A549 (cell line): Measurements from ENCODE around the gene TALDO1. TPM values are rescaled to one million over a fixed set of nuclear protein-coding genes. Genes with fewer than 3 reads are reported as not detected.
A peak's percentile ranks its signal among the peaks of the same experiment; 100 is the strongest.
"Not testable (repeated sequence)": the region's sequence is repeated elsewhere in the genome, so short reads cannot be mapped to it uniquely, and the experiment has no call there.

Experiments used
- ATAC-seq, 2 experiments: fragments of 200-7000 bp in 1 of 2; fragments of >200 bp in 1 of 2; cut with Nextera tagmentation in 1 of 2; cut with Tn5 transposase in 1 of 2; 3 replicates each; pipeline versions ENCODE4 v1.8.0 to v1.9.1; 2018 to 2020; ENCODE audit warnings: mild to moderate bottlenecking in 1 of 2, moderate library complexity in 1 of 2
- CTCF ChIA-PET: fragments of 300-600 bp; sonication (Branson Sonifier 250); formaldehyde crosslinking; extraction: SDS; loops from one replicate; lab custom pipeline; 2021; ENCODE audit warnings: antibody characterized with exemption, inconsistent platforms; lab: Yijun Ruan, JAX
- POLR2A ChIA-PET: fragments of 350-600 bp; formaldehyde crosslinking; extraction: SDS; loops from one replicate; lab custom pipeline; 2021; ENCODE audit warnings: antibody characterized with exemption, inconsistent platforms; lab: Yijun Ruan, JAX
- DNase-seq, 2 experiments: peaks; one replicate each; pipeline versions ENCODE4 v3.0.0 to v3.0.0-alpha.2; 2011 to 2016; ENCODE audit warnings: low read depth in 1 of 2, low spot score in 1 of 2
- FAIRE-seq: peaks from 2 replicates; lab custom pipeline; 2011; peaks lifted over from hg19 to GRCh38; lab: Jason Lieb, UNC
- H3K27ac ChIP-seq, 2 experiments: fragments of >200 bp; sonication (Bioruptor Twin); formaldehyde crosslinking; 3 replicates each; pipeline ENCODE4 v1.5.1; 2016 to 2017
- H3K4me1 ChIP-seq: fragments of >200 bp; sonication (Bioruptor Twin); formaldehyde crosslinking; 3 replicates; pipeline ENCODE4 v1.6.1; 2016
- H3K4me2 ChIP-seq: fragments of >200 bp; sonication (Bioruptor Twin); formaldehyde crosslinking; 3 replicates; pipeline ENCODE4 v1.6.1; 2016
- H3K4me3 ChIP-seq: fragments of >200 bp; sonication (Bioruptor Twin); formaldehyde crosslinking; 3 replicates; pipeline ENCODE4 v1.5.1; 2016
- H3K9me3 ChIP-seq: fragments of >200 bp; sonication (Bioruptor Twin); formaldehyde crosslinking; 3 replicates; pipeline ENCODE4 v1.6.1; 2016
- EHF ChIP-seq: fragments of 250-450 bp; sonication (Bioruptor Pico); IDR thresholded peaks from 2 replicates; pipeline ENCODE4 v1.5.0; 2020; ENCODE audit warnings: mild to moderate bottlenecking
- EHMT2 ChIP-seq: fragments of 200-600 bp; sonication (generic); IDR thresholded peaks from 2 replicates; pipeline ENCODE4 v1.6.1; 2016; ENCODE audit warnings: antibody characterized with exemption, low read depth, mild to moderate bottlenecking, moderate library complexity
- EP300 ChIP-seq, 2 experiments: fragments of >200 bp; sonication (Bioruptor Twin); formaldehyde crosslinking; IDR thresholded peaks; 2 replicates in 1 of 2; 3 replicates in 1 of 2; pipeline ENCODE4 v1.6.1; 2016 to 2017
- ESRRA ChIP-seq: fragments of 150-350 bp; IDR thresholded peaks from 2 replicates; pipeline ENCODE4 v1.6.1; 2014; ENCODE audit warnings: mild to moderate bottlenecking, low read length, borderline replicate concordance
- HOXA7 ChIP-seq: fragments of 250-450 bp; sonication (Bioruptor Pico); IDR thresholded peaks from 2 replicates; pipeline ENCODE4 v1.5.0; 2020; ENCODE audit warnings: mild to moderate bottlenecking, moderate library complexity
- HOXB13 ChIP-seq: fragments of 250-450 bp; sonication (Bioruptor Pico); IDR thresholded peaks from 2 replicates; pipeline ENCODE4 v1.5.0; 2020; ENCODE audit warnings: low read depth, mild to moderate bottlenecking, moderate library complexity
- HOXB5 ChIP-seq: fragments of 250-450 bp; sonication (Bioruptor Pico); IDR thresholded peaks from 2 replicates; pipeline ENCODE4 v1.5.0; 2020; ENCODE audit warnings: mild to moderate bottlenecking, moderate library complexity
- JUN ChIP-seq, 2 experiments: fragments of >200 bp; sonication (Bioruptor Twin); formaldehyde crosslinking; IDR thresholded peaks; 2 replicates in 1 of 2; 3 replicates in 1 of 2; pipeline ENCODE4 v1.6.1; 2016 to 2017
- RAD21 ChIP-seq, 2 experiments: fragments of >200 bp in 1 of 2; sonication (Bioruptor Twin) in 1 of 2; formaldehyde crosslinking in 1 of 2; IDR thresholded peaks in 1 of 2; conservative IDR thresholded peaks in 1 of 2; 2 replicates in 1 of 2; 3 replicates in 1 of 2; pipeline ENCODE4 v1.6.1; 2012 to 2018; ENCODE audit warnings: inconsistent platforms in 1 of 2
- RCOR1 ChIP-seq: fragments of 150-350 bp; IDR thresholded peaks from 2 replicates; pipeline ENCODE4 v1.6.1; 2014; ENCODE audit warnings: antibody characterized with exemption, low read length, low read depth
- SREBF2 ChIP-seq: fragments of 450-650 bp; IDR thresholded peaks from 2 replicates; pipeline ENCODE4 v1.6.1; 2014; ENCODE audit warnings: mild to moderate bottlenecking, moderate library complexity
- WGBS: methylation state at CpG from one replicate; pipeline ENCODE4 v1.1.6; 2017; ENCODE audit errors: missing lambda C conversion rate; 5-methylcytosine and 5-hydroxymethylcytosine counted together
- polyA plus RNA-seq, 4 experiments: library from polyadenylated mRNA; depleted of rRNA in 3 of 4; stranded (reverse); fragments of >200 nt; fragmentation: RNase III in 1 of 4; extraction: RNeasy Plus Mini Kit Qiagen cat#74134 plus additional on column Dnase treatment in 1 of 4; gene quantifications; 2 replicates in 3 of 4; 3 replicates in 1 of 4; pipeline ENCODE4 v1.2.3, GENCODE V29; 2011 to 2017
- TF ChIP-seq, protein P1 (sequence below): fragments of 250-450 bp; sonication (Bioruptor Pico); IDR thresholded peaks from 2 replicates; pipeline ENCODE4 v1.5.0; 2021; ENCODE audit warnings: mild to moderate bottlenecking, moderate library complexity, borderline replicate concordance
- TF ChIP-seq, protein P2 (sequence below): fragments of 200-600 bp; sonication (generic); IDR thresholded peaks from 2 replicates; pipeline ENCODE4 v1.6.1; 2016; ENCODE audit warnings: antibody characterized with exemption, mild to moderate bottlenecking, moderate library complexity

Gene TALDO1
- polyA plus RNA-seq, 2 of the 4 experiments (the other 2 are of a cell fraction): 287 to 391 TPM

DNA sequence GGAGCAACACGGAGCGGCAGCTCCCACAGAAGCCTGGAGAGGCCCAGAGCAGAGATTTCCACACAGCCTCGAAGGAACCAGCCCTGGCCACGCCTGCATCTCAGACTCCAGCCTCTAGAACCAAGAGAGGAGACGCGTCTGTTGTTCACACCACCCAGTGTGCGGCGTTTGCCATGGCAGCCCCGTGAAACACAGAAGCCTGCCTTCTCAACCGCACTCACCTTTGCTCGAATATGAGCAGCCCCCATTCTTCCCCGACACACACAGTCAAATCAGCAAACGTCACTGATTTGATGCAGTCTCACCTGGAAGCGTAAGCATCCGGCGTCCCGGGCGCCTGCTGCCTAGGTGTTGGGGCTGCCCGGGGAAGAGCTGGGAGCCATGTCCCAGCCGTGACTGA is 14.2 kb upstream of the TALDO1 start:
- Histone ChIP-seq H3K4me2 (no peak overlapping the region), H3K27ac (no peak overlapping the region), H3K4me3 (no peak overlapping the region), H3K4me1 (peaks cover 19% of the 10 kb centered on the region)
- FAIRE-seq (no peak), ATAC-seq (0 out of 6 replicates have a peak, but pooled peaks of 1 of the 2 experiments have one; percentile 25), DNase-seq (no peak)
- WGBS: 79% methylated on average over 20 of the region's 20 CpGs
- ChIA-PET CTCF (interaction anchor here (3.0 to 20.1 kb wide), 3 partner anchors 10 to 32 kb away, joined by 16 to 599 read pairs (median 119); partner anchors contain the start of genes DEAF1, EPS8L2, TALDO1 and TMEM80), POLR2A (interaction anchor here (0.6 kb wide), 1 partner anchor 14 kb away, joined by 3 read pairs; the partner anchor contains the start of gene TALDO1)
- TF ChIP-seq SREBF2 (no peak), HOXB5 (no peak), RCOR1 (no peak), ESRRA (no peak), RAD21 (conservative IDR thresholded peaks at IDR 0.05 in 1 of 2, IDR thresholded peaks at IDR 0.05 in 1 of 2) (no peak), EHMT2 (no peak), EHF (CRISPR knock-in tag) (no peak)
- TF ChIP-seq, protein P1, sequence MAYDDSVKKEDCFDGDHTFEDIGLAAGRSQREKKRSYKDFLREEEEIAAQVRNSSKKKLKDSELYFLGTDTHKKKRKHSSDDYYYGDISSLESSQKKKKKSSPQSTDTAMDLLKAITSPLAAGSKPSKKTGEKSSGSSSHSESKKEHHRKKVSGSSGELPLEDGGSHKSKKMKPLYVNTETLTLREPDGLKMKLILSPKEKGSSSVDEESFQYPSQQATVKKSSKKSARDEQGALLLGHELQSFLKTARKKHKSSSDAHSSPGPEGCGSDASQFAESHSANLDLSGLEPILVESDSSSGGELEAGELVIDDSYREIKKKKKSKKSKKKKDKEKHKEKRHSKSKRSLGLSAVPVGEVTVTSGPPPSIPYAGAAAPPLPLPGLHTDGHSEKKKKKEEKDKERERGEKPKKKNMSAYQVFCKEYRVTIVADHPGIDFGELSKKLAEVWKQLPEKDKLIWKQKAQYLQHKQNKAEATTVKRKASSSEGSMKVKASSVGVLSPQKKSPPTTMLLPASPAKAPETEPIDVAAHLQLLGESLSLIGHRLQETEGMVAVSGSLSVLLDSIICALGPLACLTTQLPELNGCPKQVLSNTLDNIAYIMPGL (CRISPR knock-in tag): no peak
- TF ChIP-seq, protein P2, sequence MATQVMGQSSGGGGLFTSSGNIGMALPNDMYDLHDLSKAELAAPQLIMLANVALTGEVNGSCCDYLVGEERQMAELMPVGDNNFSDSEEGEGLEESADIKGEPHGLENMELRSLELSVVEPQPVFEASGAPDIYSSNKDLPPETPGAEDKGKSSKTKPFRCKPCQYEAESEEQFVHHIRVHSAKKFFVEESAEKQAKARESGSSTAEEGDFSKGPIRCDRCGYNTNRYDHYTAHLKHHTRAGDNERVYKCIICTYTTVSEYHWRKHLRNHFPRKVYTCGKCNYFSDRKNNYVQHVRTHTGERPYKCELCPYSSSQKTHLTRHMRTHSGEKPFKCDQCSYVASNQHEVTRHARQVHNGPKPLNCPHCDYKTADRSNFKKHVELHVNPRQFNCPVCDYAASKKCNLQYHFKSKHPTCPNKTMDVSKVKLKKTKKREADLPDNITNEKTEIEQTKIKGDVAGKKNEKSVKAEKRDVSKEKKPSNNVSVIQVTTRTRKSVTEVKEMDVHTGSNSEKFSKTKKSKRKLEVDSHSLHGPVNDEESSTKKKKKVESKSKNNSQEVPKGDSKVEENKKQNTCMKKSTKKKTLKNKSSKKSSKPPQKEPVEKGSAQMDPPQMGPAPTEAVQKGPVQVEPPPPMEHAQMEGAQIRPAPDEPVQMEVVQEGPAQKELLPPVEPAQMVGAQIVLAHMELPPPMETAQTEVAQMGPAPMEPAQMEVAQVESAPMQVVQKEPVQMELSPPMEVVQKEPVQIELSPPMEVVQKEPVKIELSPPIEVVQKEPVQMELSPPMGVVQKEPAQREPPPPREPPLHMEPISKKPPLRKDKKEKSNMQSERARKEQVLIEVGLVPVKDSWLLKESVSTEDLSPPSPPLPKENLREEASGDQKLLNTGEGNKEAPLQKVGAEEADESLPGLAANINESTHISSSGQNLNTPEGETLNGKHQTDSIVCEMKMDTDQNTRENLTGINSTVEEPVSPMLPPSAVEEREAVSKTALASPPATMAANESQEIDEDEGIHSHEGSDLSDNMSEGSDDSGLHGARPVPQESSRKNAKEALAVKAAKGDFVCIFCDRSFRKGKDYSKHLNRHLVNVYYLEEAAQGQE: no peak
- TF ChIP-seq, all 56 proteins: peak for 0
- no peaks in the 10 kb centered on the region for H3K9me3 ChIP-seq

DNA sequence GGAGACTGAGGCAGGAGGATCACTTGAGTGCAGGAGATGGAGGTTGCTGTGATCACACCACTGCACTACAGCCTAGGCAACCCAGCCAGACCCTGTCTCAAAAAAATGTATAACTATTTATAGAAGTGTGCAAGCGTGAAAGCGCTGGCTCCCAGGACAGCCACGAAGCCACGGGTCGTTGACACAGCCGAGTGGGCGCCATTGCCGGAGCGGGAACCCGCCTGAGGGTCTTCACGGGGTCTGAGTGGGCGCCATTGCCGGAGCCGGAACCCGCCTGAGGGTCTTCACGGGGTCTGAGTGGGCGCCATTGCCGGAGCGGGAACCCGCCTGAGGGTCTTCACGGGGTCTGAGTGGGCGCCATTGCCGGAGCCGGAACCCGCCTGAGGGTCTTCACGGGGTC is 12.7 kb upstream of the TALDO1 start:
- H3K9me3 ChIP-seq, POLR2A ChIA-PET, H3K27ac ChIP-seq, DNase-seq, H3K4me1 ChIP-seq, ATAC-seq, FAIRE-seq, H3K4me3 ChIP-seq, H3K4me2 ChIP-seq: not testable (repeated sequence)
- WGBS: 80% methylated on average over 19 of the region's 26 CpGs
- CTCF ChIA-PET: interaction anchor here (3.0 to 20.1 kb wide), 3 partner anchors 11 to 33 kb away, joined by 16 to 599 read pairs (median 119); partner anchors contain the start of genes DEAF1, EPS8L2, TALDO1 and TMEM80

DNA sequence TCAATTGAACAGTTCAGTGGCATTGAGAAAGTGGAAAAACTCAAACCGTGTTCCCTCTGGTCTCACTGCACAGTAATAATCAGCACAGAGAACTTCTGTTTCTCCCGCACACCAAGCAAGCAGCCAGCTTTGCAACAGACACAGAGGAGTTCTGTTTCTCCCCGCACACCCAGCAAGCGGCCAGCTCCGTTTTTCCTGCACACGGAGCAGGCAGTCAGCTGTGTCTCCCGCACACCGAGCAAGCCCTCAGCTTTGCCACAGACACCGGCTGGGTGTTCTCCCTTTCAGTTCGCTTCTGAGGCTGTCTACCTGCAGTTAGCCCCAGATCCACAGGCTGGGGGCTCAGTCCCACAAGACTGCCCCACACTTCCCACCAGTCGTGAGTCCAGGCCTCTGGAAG is 9.9 kb upstream of the TALDO1 start:
- DNase-seq (no peak), FAIRE-seq (no peak), ATAC-seq (peak; percentile 19; a peak in 3 of 6 replicates)
- CTCF ChIA-PET: interaction anchor here (1.3 to 2.2 kb wide), 2 partner anchors 9 to 10 kb away, joined by 7 to 8 read pairs; partner anchors contain the start of gene TALDO1
- no peak for TF ChIP-seq JUN (IDR thresholded peaks at IDR 0.05)
- TF ChIP-seq HOXB13 (CRISPR knock-in tag): no peak
- TF ChIP-seq EP300 (IDR thresholded peaks at IDR 0.05): no peak
- no peak for TF ChIP-seq HOXA7 (CRISPR knock-in tag)
- Histone ChIP-seq H3K4me1 (no peaks in the 10 kb centered on the region), H3K4me2 (no peak overlapping the region), H3K4me3 (no peak overlapping the region), H3K9me3 (no peaks in the 10 kb centered on the region), H3K27ac (no peak overlapping the region)
- 83% methylated on average over 11 of the region's 11 CpGs for WGBS
- POLR2A ChIA-PET: no interaction called here

DNA sequence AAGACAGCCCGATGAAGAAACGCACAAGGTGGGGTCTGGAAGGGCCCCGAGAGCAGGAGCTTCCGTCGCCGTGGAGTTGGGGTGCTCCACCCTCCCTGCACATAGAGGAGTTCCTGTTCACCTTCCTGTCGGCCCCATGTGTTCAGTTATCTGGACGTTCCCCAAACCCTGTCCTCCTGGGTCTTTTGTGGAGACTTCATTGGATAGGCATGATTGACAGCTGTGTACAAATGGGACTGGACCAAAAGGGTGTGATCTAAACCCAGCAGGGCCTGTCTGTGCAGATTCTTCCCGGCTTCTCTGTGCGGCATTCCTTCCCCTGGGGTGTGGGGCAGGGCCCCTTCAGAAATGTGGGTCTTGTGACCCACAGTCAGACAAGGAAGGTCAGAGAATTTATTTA is 9.4 kb upstream of the TALDO1 start:
- peak in 1 of 2 experiments; percentile 41; a peak in 3 of 6 replicates for ATAC-seq
- FAIRE-seq, H3K9me3 ChIP-seq, H3K4me1 ChIP-seq, H3K4me2 ChIP-seq, POLR2A ChIA-PET, H3K27ac ChIP-seq, DNase-seq, H3K4me3 ChIP-seq: not testable (repeated sequence)
- CTCF ChIA-PET: interaction anchor here (1.0 to 2.2 kb wide), 4 partner anchors 9 to 14 kb away, joined by 6 to 8 read pairs (median 7); partner anchors contain the start of gene TALDO1
- 86% methylated on average over 10 of the region's 10 CpGs for WGBS
